GM12865 (cell line): ENCODE data around the gene LCE7A.

Experiments
- DNase-seq: peaks from one replicate; pipeline ENCODE4 v3.0.0; 2010; ENCODE audit warnings: low read depth
- H3K4me3 ChIP-seq: 2 replicates; pipeline ENCODE4 v1.5.1; 2011; ENCODE audit warnings: mild to moderate bottlenecking, low read depth, low read length, control low read depth
- TF ChIP-seq, protein P1 (sequence below): IDR thresholded peaks from 2 replicates; pipeline ENCODE4 v1.5.1; 2011; ENCODE audit warnings: low read length, control low read depth, low read depth, inconsistent platforms; ENCODE audit not compliant: insufficient read depth; ENCODE audit errors: missing control alignments

The LCE7A gene

DNA sequence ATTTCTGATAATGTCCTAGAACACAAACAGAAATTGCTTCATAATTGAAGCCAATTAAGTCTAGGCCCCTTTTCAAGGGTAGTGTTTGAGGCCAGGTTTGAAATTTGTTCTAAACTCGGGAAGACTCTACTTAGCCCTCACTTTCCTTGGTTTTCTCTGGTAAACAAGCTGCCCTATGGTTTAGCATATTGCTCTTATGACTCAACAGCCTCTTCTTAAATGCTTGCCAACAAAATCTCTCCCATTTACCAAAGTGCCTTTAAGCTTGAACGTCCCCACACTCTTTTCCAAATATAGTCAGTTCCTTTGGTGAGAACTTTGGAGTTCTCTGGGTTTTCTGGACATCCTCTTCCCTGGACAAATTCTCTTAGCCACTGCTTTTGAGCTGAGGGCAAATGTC, 22.9 kb upstream of the LCE7A start:
- H3K4me3 ChIP-seq = no peak overlapping the region
- no peak for DNase-seq
- TF ChIP-seq, protein P1, sequence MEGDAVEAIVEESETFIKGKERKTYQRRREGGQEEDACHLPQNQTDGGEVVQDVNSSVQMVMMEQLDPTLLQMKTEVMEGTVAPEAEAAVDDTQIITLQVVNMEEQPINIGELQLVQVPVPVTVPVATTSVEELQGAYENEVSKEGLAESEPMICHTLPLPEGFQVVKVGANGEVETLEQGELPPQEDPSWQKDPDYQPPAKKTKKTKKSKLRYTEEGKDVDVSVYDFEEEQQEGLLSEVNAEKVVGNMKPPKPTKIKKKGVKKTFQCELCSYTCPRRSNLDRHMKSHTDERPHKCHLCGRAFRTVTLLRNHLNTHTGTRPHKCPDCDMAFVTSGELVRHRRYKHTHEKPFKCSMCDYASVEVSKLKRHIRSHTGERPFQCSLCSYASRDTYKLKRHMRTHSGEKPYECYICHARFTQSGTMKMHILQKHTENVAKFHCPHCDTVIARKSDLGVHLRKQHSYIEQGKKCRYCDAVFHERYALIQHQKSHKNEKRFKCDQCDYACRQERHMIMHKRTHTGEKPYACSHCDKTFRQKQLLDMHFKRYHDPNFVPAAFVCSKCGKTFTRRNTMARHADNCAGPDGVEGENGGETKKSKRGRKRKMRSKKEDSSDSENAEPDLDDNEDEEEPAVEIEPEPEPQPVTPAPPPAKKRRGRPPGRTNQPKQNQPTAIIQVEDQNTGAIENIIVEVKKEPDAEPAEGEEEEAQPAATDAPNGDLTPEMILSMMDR = no peak

DNA sequence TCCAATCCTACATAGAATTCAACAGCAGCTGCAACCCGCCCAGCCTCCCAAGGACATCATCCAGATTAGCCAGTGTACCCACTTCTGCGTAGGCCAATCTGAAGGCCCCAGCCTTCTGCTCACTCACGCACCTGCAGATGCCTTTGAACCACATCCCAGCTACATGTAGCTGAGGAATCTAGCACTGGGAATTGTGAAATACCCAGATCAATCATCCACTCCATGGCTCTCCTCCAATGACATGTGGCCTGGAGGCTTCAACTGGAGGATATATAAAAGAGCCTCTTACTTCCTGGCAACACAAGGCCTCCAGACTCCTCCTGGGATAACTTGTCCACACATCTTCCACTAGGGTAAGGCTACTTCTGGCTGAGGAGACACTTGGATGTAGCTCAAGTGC, 17.2 kb upstream of the LCE7A start, which contains the start of gene LCE6A:
Gene LCE6A (plus strand): TSS at position 301 of the 400 bp plus-strand sequence. CDS start 665 bp downstream, outside the sequence.
- TF ChIP-seq, protein P1 = no peak
- DNase-seq = no peak
- no peak within 1 kb of the TSS for H3K4me3 ChIP-seq

DNA sequence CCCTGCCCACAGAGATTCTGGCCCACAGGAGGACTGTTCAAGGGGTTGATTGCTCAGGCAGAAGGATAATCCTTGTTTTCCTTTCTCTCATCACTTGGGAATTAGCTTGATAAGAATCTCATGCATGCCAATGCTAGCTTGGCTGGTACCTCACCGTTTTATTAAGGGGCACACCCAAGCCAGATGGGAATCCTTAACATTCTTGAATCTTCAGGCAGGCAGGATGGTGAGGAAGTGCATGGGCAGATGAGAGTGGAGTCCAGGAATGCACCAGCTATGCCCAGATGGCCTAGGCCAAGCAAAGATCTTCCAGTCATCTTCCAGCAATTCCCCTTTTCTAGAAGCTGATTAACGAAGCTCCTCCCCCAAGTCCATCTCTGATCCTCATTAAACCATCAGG, 4.1 kb upstream of the LCE7A start:
- TF ChIP-seq, protein P1 = no peak
- no peak overlapping the region for H3K4me3 ChIP-seq
- no peak for DNase-seq

DNA sequence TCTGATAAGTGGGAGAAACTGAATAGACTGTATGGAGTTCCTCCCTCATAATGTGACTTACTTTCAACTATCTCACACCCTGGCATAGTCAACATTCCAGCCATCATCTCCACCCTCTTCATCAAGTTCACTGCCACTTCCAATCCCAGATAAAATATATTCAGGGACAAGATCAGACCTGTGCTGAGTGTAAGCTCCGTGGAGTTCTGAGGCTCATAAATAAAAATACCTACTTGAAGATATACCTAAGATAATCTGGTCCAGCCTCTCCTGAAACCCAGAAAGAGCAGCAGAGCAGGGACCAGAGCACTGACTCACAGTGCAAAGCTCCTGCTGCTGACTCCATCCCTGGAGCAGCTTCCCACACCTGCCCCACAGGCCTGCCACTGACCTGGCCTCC, 1.7 kb upstream of the LCE7A start:
- DNase-seq = no peak
- H3K4me3 ChIP-seq = no peak overlapping the region
- TF ChIP-seq, protein P1 = no peak

DNA sequence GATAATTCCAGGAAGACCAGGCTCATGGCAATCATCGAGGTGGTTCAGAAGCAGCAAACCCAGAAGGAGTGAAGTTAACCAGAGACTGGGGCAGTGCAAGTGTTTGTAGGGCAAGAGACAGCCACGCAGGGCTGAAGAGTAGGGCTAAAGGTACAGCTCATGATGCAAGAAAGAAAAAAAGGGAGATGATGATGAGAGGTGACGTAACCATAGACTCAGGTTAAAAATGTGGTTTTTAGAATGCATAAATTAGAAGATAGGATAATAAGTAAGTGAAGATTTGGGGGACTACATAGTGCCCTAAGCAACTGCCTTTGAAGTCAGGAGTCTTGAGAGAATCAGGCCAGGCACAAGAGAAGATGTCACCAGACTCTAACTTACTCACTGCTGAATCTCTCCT, 333 bp downstream of the LCE7A start:
- no peak overlapping the region for H3K4me3 ChIP-seq
- TF ChIP-seq, protein P1 = no peak
- DNase-seq = no peak

DNA sequence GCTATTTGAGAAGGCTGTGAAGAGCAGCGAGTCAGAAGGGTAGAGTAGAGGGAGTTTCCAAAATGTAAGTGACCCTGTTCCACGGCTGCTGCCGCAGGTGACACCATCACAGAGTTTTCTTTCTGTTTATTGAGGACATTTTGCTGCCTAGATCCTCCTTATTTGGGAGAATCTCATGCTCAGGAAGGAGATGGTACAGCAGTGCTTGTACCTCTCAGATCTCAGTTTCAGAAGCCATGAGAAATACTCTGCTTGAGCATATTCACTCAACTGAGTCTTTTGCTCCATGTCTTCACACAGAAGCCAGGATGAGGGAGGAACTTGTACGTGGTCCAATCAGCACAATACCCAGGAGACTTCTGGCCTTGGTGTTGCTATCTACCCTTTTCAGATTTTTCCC, 1.6 kb downstream of the LCE7A start:
- TF ChIP-seq, protein P1 = no peak
- H3K4me3 ChIP-seq = no peak overlapping the region
- DNase-seq = no peak

DNA sequence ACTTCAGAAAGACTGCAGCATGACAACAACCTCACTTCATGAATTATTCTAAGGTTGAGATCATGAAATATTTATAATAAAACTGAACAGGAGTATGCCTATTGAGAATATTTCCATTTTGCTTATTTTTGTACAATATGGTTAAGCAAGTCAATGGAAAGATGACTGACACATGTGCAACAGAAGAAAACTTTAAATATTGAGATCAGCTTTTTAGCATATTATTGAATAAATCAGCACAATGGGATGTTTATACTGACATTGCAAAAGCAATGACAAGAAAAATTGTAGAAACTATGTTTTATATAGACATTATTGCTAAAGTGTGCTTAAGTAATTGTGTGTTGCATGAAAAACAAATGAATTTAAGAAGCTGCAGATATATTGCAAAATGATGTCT, 4.6 kb downstream of the LCE7A start:
- DNase-seq = no peak
- no peak overlapping the region for H3K4me3 ChIP-seq
- TF ChIP-seq, protein P1 = no peak
